ENCODE measurements around the gene ACTG1.

Gene ACTG1

DNA sequence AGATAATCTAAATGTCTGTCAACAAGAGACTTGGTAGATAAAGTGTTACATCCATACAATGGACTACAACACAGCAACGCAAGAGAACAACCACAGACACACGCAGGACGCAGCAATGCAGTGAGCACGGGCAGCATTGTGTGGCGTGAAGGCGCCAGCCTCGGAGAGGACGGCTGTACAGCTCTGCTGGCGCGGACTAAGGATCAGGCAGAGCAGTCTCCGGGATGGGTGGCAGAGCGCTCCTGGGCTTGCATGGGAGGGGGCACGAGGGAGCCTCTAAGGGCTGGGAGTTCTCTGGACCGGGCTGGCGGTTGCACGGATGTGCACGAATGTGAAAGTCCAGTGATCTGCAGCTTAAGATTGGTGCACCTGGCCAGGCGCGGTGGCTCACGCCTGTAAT, 34.5 kb downstream of the ACTG1 start:
- ChIA-PET CTCF (interaction anchor here (0.8 to 8.4 kb wide), 3 partner anchors 41 to 223 kb away, joined by 3 to 188 read pairs (median 4); no protein-coding TSS in a partner anchor), POLR2A (no interaction called here)
- TF ChIP-seq, protein P1, sequence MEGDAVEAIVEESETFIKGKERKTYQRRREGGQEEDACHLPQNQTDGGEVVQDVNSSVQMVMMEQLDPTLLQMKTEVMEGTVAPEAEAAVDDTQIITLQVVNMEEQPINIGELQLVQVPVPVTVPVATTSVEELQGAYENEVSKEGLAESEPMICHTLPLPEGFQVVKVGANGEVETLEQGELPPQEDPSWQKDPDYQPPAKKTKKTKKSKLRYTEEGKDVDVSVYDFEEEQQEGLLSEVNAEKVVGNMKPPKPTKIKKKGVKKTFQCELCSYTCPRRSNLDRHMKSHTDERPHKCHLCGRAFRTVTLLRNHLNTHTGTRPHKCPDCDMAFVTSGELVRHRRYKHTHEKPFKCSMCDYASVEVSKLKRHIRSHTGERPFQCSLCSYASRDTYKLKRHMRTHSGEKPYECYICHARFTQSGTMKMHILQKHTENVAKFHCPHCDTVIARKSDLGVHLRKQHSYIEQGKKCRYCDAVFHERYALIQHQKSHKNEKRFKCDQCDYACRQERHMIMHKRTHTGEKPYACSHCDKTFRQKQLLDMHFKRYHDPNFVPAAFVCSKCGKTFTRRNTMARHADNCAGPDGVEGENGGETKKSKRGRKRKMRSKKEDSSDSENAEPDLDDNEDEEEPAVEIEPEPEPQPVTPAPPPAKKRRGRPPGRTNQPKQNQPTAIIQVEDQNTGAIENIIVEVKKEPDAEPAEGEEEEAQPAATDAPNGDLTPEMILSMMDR (IDR thresholded peaks at IDR 0.05; ENCODE audit: insufficient read depth, low read length, missing control alignments) = no peak
- H3K4me3 ChIP-seq (ENCODE audit: low read depth, low read length) = no peak overlapping the region
- no peak for DNase-seq (ENCODE audit: low read depth, low spot score)

DNA sequence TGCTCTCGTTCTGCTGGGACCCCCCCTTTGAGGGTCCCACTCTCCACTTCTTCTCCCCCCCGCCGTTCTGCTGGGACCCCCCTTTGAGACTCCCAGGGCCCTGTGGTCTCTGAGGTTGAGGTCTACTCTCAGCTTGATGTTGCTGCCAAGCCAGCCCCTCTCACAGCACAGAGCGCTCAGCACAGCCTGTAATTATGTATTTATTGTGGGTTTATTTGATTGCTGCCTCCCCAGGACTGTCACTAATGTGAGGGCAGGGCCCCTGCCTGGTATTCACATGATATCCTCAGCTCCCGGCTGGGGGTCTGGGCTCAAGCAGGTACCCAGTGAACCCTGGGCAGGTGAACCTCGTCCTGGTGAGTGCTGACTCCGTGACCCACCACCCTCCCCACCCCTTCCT, 35.4 kb downstream of the ACTG1 start:
- ChIA-PET POLR2A (no interaction called here), CTCF (interaction anchor here (8.4 kb wide), 1 partner anchor 222 kb away, joined by 188 read pairs; no protein-coding TSS in a partner anchor)
- no peak overlapping the region for H3K4me3 ChIP-seq (ENCODE audit: low read depth, low read length)
- TF ChIP-seq, protein P1 (IDR thresholded peaks at IDR 0.05; ENCODE audit: insufficient read depth, low read length, missing control alignments) = no peak
- DNase-seq (ENCODE audit: low read depth, low spot score) = no peak

DNA sequence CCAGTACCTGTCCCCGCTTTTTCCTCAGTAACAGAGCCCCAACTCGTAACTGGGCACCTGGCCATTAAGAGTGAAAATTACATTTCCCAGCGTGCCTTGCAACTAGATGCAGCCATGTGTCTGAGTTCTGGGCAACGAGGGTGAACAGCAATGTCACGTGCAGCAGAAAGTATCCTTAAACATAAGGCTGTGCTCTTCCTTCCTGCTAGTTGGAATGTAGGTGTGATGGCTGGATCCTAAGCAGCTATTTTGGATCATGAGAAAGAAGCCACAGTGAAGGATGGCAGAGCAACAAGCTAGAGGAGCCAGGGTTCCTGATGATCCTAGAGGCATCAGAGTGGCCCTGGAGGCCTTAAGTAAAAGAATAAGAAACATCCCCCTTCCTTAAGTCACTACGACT, 36.0 kb downstream of the ACTG1 start:
- H3K4me3 ChIP-seq (ENCODE audit: low read depth, low read length) = no peak overlapping the region
- POLR2A ChIA-PET = no interaction called here
- TF ChIP-seq, protein P1 (IDR thresholded peaks at IDR 0.05; ENCODE audit: insufficient read depth, low read length, missing control alignments) = no peak
- no peak for DNase-seq (ENCODE audit: low read depth, low spot score)
- CTCF ChIA-PET = no interaction called here

DNA sequence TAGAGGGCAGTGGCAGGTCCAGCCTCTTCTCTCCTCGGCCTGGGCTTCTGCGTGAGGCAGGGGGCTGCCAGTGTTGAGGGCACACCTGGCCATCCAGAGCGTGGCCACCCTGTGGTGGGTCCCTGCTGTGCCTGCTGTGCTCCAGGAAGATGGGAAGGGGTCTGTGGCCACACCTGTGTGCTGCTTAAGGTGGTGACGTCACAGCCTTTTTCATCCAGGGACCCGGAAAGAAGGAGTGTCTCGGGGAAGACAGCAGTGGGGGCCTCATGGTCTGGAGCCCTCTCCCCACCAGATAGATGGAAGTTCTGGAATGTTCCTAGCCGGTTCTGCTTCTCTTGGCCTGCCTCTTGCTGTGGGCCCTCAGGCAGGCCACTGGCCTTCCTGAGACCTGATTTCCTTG, 36.5 kb downstream of the ACTG1 start:
- ChIA-PET CTCF (no interaction called here), POLR2A (no interaction called here)
- H3K4me3 ChIP-seq (ENCODE audit: low read depth, low read length) = no peak overlapping the region
- DNase-seq (ENCODE audit: low read depth, low spot score) = no peak
- TF ChIP-seq, protein P1 (IDR thresholded peaks at IDR 0.05; ENCODE audit: insufficient read depth, low read length, missing control alignments) = no peak

DNA sequence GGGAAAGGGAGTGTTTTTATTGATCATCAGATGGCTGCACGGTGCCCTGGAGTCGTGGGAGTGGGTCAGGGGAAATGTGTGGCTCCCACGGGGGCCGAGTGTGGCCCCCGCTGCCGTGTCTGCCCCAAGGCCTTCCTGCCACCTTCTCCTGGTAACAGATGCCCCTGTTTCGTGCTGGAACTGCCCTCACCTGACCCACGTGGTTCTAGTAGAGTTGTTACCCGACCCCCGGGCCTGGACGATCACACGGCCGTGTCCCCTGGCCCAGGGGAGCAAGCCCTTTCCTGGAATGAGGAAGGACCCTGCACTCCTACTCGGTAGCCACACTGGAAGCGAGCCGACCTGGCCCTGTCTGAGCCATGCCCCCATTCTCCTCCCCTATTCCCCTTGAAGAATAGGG, 37.6 kb downstream of the ACTG1 start:
- ChIA-PET POLR2A (no interaction called here), CTCF (interaction anchor here (1.2 kb wide), 1 partner anchor 183 kb away, joined by 4 read pairs; no protein-coding TSS in a partner anchor)
- TF ChIP-seq, protein P1 (IDR thresholded peaks at IDR 0.05; ENCODE audit: insufficient read depth, low read length, missing control alignments) = no peak
- H3K4me3 ChIP-seq (ENCODE audit: low read depth, low read length) = no peak overlapping the region
- DNase-seq (ENCODE audit: low read depth, low spot score) = no peak

DNA sequence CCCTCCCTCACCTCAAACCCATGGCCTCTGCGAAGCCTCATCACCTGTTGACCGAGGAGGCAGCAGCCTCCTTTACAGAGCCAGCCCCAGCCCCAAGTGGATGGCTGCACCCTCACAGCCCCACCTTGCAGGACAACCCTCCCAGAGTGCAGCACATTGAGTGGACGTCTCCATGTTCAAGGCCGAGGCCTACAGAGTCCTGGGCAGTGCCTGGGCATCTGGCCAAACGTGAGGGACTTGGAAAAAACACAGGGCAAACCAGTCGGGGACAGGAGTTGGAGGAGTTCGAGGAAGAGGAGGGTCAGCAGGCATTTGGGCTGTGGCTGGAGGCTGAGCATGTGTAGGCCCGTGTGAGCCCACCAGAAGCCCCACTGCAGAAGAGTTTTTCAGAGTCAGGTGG, 39.6 kb downstream of the ACTG1 start:
- TF ChIP-seq, protein P1 (IDR thresholded peaks at IDR 0.05; ENCODE audit: insufficient read depth, low read length, missing control alignments) = no peak
- CTCF ChIA-PET = interaction anchor here (1.3 to 2.9 kb wide), 5 partner anchors 12 to 218 kb away, joined by 4 to 13 read pairs (median 11); no protein-coding TSS in a partner anchor
- DNase-seq (ENCODE audit: low read depth, low spot score) = no peak
- H3K4me3 ChIP-seq (ENCODE audit: low read depth, low read length) = no peak overlapping the region
- POLR2A ChIA-PET = no interaction called here
